ENCODE results near the gene MAPRE2.

DNA sequence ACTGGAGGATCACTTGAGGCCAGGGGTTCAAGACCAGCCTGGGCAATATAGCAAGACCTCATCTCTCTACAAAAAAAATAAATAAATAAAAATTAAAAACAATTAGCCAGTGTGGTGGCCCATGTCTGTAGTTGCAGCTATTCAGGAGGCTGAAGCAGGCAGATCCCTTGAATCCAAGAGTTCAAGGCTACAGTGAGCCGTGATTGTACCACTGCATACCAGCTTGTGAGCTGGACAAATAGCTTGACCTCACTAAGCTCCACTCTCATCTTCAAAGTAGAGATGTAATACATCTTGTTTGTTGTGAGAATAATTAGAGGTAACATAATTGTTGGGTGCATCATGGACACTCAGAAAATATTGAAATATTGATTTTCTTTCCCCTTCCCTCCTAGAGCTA lies 31.1 kb upstream of the MAPRE2 start:
- TF ChIP-seq, protein P1, sequence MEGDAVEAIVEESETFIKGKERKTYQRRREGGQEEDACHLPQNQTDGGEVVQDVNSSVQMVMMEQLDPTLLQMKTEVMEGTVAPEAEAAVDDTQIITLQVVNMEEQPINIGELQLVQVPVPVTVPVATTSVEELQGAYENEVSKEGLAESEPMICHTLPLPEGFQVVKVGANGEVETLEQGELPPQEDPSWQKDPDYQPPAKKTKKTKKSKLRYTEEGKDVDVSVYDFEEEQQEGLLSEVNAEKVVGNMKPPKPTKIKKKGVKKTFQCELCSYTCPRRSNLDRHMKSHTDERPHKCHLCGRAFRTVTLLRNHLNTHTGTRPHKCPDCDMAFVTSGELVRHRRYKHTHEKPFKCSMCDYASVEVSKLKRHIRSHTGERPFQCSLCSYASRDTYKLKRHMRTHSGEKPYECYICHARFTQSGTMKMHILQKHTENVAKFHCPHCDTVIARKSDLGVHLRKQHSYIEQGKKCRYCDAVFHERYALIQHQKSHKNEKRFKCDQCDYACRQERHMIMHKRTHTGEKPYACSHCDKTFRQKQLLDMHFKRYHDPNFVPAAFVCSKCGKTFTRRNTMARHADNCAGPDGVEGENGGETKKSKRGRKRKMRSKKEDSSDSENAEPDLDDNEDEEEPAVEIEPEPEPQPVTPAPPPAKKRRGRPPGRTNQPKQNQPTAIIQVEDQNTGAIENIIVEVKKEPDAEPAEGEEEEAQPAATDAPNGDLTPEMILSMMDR (IDR thresholded peaks at IDR 0.05) = no peak
- TF ChIP-seq POLR2A (IDR thresholded peaks at IDR 0.05) = no peak
